DMS153 (cell line): ENCODE results near the gene FOXP3.
"Not testable (repeated sequence)": the region's sequence is repeated elsewhere in the genome, so short reads cannot be mapped to it uniquely, and the experiment has no call there.

Experiments
- DNase-seq: peaks from one replicate; lab custom pipeline; 2025; lab: John Stamatoyannopoulos, UW

FOXP3 gene, protein sequence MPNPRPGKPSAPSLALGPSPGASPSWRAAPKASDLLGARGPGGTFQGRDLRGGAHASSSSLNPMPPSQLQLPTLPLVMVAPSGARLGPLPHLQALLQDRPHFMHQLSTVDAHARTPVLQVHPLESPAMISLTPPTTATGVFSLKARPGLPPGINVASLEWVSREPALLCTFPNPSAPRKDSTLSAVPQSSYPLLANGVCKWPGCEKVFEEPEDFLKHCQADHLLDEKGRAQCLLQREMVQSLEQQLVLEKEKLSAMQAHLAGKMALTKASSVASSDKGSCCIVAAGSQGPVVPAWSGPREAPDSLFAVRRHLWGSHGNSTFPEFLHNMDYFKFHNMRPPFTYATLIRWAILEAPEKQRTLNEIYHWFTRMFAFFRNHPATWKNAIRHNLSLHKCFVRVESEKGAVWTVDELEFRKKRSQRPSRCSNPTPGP

DNA sequence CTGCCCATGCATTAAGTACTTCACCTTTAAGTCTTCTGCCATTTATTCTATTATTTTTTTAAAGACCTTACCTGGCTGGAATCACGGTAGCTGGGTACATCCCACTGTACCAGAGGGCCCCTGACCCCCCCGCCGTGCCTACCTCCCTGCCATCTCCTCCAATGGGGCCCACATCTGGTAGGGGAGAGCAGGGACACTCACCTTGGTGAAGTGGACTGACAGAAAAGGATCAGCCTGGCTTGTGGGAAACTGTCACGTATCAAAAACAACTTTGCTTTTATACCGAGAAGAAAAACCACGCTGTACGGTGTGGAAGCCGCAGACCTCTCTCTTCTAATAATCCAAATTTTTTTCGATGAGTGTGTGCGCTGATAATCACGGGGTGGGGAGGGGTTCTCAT is at the start of gene FOXP3:
Gene FOXP3 (minus strand): TSS at position 251 of the 400 bp plus-strand sequence. CDS start 6,205 bp downstream, outside the sequence.
- DNase-seq = no peak

DNA sequence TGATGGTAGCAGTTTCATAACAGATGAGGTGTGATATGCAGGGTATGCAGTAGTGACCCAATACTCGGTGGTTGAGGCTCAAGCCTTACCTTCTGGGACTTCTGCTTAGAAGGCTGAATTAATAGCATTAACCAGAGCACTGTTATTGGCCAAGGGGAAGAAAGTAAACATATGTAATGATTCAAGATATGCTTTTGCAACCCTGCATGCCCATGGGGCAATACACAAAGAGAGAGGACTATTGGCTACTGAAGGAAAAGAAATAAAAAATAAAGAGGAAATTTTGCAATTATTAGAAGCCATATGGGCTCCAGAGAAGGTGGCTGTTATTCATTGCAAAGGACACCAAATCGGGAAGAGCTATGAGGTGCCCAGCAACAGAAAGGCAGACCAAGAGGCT is 47.7 kb upstream of the FOXP3 start:
- no peak for DNase-seq

DNA sequence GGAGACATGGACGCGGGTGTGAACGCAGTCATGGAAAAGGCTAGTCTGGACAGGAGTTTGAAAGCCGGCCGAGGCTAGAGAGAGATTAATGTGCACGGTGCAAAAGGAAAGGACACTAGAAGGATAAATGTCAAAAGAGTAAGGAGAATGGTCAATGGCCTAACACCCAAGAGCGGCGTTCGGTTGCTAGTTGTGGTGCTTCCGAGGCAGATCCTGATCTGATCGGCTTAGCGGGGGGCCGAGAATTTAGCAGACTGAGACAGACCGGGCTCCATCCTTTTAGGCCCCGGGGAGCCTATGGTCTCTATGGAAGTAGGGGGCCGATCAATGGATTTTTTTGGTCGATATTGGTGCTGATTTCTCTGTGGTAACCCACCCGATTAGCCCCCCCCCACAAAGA is 45.9 kb upstream of the FOXP3 start:
- DNase-seq = no peak

DNA sequence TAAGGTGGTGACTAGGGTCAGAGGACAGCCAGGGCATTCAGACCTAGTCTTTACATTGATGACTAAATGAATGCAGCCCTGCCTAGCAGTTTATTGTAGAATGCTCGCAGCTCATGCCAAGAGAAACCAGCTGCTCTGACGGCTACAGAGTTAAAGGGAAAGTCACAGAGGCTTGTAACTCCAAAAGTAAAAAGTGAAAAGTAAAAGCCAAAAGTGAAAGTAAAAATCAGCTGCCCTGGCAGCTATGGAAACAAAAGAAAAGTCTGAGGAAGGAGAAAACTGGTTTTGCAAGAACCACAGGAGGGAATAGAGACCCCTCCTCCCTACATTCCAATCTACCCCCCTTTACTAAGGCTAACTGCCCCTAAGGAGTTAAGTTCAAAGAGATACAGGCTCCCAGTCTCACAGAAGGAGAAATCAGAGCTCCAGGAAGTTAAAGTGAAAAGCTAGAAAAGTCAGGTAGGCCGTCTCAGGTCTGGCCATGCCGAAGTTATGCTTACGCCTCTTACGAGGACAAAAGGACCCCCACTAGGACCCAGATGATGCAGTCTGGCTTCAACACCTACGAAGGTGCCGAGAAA is 45.0 kb upstream of the FOXP3 start:
- DNase-seq = no peak

DNA sequence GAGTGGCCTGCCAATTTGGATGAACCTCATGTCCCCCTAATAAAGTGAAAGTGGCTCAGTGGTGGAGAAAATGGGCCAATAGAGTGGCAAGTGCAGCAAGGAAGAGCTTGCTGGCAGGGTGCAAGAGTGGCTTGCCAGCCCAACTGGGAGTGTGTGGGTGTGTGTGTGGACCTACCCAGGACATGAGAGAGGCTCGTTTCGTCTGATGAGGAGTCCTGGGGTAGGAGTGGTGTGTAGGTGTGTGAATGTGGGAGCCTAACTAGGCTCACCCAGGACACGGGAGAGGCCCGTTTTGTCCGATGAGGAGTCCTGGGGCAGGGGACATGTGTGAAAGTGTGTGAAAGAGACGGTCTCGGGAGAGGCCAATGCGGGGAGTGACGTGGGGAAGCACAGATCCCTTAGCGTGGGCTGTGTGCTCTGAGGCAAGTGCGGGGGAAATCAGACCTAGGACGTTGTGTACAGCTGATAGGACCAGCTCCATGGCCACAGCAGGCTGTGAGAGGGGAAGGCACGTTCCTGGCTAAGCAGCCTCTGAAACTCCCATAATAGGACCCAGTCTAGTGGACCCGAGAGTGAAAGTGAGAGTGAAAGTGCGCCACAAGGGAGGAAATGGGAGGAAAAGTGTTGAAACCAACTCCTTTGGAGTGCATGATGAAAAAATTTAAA is 44.2 kb upstream of the FOXP3 start:
- no peak for DNase-seq

DNA sequence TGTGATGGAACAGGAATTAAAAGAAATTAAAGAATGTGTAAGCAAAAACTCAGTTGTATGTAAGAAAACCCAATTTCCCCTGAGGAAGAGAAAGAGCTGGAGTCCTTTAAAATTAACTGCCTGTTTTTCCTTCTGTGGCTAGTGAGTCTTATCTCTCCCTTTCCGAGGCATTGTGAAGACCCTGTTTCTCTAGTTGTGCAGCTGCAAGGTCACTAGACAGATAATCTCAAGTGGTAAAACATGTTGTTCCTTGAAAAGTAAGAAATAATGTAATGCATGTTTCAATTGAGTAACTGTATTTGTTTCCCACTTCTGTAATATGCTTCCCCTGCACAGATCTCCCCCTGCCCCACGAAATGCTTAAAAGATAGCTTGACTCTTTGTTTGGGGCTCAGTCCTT is 43.3 kb upstream of the FOXP3 start:
- DNase-seq = not testable (repeated sequence)

DNA sequence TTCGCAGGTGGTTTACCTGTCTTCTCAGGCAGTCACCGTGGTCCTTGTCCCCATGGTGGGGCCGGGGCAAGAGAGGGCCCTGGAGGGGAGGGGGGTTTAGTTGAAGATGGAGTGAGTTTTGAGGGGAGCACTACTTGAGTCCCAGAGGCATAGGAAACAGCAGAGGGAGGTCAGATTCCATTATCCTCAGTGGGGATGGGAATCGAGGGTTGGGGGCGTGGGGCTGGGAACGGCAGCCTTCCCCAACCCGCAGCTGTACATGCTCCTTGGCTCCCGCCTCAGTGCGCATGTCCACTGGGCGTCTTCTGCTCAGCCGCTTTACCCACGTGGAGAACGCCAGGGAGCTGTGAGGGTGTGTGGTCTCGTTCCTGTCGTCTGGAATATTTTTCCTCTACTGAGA is 38.8 kb upstream of the FOXP3 start, which contains the start of gene GAGE10:
Gene GAGE10 (plus strand): TSS at position 301 of the 400 bp plus-strand sequence. CDS start 1,214 bp downstream, outside the sequence.
- DNase-seq = no peak

DNA sequence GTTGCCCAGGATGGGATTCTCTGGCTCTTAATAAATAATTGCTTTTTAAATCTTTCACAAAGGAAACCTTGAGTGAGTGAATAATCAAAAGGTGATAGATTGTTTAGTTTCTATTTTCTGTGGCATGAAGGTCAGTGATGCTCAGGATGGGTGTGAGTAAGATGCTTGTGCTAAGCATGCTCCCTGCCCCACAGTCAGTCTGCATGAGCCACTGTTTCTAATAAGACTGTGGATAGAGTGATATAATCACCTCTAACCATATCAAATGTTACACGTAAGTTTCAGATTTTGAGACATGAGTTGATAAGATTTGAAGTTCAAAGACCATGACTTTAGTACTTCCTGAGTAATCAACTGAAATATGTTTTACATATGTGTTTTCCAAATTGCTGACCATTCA is 36.2 kb upstream of the FOXP3 start:
- no peak for DNase-seq

DNA sequence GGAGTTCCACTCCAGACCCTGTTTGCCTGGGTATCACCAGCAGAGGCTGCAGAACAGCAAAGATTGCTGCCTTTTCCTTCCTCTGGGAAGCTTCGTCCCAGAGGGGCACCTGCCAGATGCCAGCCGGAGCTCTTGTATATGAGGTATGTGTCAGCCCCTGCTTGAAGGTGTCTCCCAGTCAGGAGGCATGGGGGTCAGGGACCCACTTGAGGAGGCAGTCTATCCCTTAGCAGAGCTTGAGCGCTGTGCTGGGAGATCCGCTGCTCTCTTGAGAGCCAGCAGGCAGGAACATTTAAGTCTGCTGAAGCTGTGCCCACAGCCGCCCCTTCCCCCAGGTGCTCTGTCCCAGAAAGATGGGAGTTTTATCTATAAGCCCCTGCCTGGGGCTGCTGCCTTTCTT is 34.8 kb upstream of the FOXP3 start:
- not testable (repeated sequence) for DNase-seq

DNA sequence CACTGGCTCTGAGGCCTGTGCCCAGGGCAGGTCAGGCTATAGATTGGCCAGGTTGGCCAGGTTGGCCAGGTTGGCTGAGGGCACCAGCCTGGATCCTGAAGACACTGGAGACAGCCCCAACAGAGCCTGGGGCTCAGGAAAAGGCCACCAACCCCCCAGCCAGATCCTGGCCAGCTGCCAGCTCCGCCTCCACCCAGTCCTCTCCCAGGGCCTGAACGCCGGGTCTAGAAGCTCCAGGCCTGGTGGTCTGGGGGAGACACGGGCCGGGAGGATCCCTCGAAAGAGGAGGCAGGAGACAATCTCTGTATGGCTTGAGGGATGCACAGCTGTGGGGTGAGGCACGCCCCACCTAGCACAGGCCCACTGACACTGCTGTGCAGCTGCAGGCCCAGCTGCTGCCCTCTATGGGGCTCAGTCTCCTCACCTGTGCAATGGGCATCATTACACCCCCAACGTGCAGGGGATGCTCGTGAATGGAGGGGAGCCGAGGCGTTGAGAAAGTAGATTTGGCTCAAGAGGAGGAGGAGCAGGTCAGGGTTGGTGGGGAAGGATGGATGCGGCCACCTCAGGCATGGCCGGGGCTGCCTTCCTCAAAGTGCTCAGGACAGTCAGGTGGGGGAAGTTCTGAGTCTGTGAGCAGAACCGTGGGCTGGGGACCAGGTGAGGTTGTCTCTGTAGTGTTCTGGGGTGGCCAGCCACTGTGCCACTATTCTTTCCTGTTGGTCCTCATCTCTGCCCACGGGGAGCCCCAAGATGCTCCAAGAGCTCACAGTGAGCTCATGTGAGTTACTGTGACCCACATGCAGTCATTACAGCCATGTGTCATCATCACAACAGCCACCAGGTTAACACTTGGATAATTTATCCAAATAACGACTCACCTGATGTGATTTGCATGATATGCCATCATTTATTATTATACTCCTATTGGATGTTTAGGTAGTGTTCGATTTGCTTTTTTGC is 28.2 kb upstream of the FOXP3 start:
- no peak for DNase-seq

DNA sequence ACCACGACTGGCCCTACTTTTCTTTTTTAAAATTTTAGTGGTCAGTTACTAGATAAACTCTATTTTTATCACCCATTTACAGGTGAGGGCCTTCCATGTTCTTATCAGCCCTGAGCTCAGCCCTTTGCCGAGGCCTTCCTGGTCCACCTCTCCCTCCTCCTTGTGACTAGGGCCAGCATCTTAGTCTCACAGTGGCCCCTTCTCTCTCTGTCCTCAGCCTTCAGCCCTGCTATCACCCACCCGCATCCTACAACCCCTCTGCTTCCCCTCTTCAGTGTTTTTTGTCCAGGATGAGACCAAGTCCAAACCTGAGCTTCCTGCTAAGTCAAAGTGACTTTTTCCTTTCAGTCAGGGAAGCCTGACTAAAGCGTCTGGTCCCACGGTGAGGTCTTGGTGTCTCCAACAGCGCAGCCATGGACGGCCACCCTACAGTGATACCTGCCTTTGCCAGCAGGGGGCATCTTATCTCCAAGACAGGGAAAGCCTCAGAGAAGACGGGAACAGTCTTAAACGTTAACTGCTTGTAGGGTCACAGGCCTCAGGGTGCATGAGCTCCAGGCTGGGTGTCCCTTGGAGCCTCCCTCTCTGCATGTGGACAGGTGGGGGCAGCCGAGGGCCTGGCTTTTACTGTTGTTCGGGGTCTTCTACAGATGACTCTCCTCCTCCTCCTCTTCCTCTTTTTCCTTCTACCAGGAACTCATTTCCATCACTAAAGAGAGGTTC is 27.3 kb upstream of the FOXP3 start:
- DNase-seq = no peak

DNA sequence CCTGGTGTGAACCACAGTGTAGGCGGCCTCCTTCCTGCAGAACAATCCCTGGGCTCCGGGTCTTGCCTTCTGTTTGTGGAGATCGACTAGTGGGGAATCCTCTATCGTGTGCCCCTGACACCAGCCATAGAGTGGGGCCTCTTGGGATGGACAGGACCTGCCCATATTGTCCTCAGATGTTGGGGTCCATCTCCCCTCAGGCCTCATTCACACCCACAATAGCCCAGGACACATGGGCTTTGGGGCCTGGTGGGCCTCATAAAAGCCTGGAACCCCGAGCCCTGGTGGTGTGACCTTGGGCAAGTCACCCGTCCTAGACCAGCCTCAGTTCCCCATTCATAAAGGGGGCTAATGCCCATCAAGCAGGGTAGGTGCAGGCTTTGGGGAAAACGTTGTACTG is 25.7 kb upstream of the FOXP3 start:
- DNase-seq = no peak

DNA sequence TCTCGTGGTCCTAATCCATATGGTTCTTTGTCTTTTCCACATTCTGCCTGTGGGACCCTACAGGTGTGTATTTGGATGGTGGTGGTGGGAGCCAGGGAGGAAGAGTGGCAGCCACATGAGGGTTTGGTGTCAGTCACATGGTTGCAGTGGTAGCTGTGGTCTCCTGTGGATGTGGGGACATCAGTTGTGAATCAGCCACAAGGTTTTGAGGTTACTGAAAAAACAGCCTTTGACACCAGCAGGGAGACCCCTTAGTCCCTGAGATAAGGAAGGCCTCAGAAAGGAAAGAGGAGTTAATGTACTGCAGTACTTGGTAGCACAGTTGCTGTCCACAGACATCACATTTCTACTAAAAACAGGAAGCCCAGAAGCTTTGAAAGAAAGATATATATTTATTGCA is 23.2 kb upstream of the FOXP3 start:
- no peak for DNase-seq

DNA sequence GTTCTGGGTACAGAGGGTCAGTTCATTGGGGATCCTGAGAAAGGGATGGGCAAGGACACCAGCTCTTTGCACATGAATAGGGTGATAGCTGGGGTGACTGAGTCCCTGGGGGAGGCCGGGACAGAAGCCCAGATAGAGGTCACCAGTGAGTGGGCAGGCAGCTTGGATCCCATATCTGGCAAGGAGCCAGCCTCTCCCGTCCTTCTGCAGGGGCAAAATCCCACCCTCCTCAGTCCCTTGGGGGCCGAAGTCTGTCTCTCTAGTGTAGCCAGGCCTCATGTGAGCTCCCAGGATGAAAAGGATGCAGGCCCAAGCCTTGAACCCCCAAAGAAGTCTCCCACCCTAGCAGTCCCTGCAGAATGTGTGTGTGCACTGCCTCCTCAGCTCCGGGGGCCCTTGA is 22.1 kb upstream of the FOXP3 start:
- no peak for DNase-seq

DNA sequence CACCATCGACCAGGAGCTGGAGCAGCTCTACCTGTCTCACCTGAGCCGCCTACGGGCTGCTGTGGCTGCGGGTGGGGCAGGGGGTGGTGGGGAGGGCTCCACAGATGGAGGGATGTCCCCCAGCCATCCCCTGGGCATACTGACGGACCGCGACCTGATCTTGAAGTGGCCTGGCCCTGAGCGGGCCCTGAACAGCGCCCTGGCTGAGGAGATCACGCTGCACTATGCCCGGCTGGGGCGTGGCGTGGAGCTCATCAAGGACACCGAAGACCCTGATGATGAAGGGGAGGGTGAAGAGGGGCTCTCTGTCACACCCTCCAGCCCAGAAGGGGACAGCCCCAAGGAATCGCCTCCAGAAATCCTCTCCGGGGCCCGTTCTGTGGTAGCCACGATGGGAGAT is 21.6 kb upstream of the FOXP3 start:
- DNase-seq = no peak

DNA sequence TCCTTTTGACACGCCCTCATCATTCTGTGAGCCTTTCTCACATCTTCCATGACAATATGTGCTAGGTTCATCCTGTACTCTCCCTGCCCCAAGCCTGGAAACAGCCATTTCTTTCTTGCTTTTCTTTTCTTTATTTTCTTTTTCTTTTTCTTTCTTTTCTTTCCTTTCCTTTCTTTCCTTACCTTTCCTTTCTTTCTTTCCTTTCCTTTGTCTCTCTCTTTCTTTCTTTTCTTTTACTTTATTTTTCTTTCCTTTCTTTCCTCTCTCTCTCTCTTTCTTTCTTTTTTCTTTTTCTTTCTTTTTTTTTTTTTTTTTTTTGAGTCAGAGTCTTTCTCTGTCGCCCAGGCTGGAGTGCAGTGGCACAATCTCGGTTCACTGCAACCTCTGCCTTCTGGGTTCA is 19.7 kb upstream of the FOXP3 start:
- no peak for DNase-seq

DNA sequence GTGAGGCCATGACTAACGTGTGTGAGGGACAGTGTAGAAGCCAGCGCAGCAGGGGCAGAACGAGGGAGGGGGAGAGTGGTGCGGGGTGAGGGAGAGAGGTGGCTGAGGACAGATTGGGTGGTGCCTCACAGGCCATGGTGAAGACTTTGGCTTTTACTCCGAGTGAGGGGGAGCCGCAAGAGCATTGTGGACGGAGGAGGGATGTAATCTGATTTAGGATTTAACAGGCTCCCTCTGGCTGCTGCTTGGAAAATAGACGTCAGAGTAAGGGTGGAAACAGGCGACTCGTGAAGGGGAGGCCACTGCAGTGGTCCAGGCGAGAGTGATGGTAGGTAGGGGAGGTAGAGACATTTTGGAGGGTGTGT is 18.1 kb upstream of the FOXP3 start:
- no peak for DNase-seq

DNA sequence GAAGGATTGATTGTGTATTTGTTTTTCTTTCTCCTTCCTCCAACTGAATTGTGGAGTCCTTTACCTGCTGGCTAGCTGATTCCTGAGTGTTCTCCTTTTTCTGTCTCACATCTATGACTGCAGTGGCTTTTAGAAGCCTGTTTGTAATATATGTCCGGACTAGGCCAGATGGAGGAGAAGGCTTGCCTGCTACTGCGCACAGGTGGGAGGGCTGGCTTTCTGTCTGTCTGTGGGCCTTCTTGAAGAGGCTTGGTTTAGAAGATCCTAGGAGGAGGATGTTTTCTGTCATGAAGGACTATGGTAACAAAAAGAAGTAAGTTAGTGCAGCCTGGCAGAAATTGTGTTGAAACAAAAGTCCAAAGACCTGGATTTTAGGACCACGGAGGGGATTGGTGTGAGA is 13.6 kb upstream of the FOXP3 start:
- DNase-seq = no peak

DNA sequence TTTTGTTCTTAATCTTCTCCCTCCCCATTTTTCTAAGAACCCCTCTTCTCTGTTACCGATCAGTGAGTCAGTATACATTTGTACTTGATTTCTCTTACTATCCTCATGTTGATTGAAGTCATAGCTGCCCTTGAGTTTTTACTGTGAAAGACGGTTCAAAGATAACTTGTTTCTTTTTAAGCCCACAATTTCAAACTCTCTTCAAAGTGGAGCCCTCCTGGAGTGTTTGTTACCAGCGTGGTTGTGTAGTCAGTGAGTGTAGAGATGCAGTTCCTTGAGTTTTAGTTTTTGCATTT is 13.0 kb upstream of the FOXP3 start:
- DNase-seq = no peak

DNA sequence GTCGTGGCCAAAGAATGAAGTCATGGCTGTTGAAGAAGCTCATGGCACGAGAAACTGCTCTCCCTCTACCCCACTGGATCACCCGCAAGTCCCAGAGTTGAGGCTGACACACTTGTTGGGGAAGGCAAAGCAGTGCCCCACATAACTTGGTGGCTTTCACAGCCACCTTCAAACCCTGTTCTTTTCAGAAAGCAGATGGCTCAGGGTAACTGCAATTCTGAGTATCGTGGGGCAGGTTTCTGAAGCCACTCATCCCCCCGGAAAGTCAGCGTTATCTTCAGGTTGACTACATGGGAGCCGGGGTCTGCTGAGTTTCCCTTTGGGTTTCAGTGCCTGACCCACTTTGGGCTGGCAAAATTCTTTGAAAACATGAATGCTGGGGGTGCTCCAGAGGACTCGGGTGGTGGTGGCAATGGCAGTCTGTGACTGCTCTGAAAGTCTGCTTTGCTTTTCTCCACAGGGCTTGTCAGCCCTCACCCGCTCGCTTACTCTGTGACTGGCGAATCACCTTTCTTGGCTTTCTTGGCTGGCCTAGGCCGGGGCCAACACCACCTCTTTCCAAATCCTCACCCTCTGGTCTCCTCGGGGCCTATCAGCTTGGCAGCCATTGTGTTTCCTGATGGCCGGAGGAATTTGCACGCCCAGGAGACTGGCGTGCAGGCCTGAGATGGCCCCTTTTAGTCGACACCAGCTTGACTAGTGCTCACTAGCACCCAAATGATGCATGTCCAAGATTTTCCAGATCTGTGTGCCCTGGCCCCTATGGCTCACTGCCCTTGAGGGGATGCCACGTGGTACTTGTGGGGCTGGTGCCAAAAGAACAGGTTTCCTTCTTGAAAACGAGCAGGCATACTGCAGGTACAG is 12.4 kb upstream of the FOXP3 start:
- DNase-seq = no peak

DNA sequence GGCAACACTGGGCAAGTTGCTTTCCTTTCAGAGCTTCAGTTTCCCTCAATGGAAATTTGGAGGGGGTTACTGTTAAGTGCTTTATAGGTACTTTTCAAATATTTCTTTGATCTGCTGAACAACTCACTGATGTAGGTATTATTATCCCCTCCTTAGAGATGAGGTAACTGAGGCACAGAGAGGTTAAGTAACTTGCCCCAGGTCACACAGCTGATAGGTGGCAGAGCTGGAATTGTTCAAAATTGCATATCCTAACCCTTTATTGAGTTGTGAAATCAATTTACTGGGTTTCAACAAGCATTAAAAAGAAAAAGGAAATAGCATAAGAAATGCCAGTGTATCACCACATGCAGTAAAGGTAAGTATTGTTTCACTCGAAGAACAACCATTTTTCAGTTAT is 11.7 kb upstream of the FOXP3 start:
- DNase-seq = no peak
